ENCODE results near the gene ATP11A.
"Not testable (repeated sequence)": the region's sequence is repeated elsewhere in the genome, so short reads cannot be mapped to it uniquely, and the experiment has no call there.

ATP11A gene

GRCh38 chr13:112671359-112671758 is 18.5 kb upstream of the ATP11A start:
- DNase-seq: no peak

DNA sequence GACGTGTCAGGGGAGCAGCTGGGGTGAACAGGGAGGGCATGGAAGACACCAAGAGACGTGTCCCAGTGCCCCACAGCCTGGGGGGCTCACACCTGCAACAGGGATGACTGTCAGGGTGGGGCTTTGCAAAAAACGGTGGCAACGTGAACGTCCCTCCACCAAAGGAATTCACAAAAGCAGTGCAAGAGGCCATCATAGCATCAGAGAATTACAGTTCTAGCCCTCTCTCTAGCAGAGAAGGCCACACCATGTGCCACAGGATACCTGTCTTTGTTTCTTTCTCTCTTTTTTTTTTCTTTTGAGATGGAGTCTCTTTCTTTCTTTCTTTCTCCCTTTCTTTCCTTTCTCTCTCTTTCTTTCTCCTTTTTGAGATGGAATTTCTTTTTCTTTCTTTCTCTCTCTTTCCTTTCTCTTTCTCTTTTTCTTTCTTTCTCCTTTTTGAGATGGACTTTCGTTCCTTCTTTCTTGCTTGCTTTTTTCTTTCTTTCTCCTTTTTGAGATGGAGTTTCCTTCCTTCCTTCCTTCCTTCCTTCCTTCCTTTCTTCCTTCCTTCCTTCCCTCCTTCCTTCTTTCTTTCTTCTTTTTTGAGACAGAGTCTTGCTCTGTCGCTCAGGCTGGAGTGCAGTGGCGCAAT is 17.1 kb upstream of the ATP11A start:
- DNase-seq: no peak

GRCh38 chr13:112674412-112675365 is 15.1 kb upstream of the ATP11A start:
- DNase-seq: no peak

DNA sequence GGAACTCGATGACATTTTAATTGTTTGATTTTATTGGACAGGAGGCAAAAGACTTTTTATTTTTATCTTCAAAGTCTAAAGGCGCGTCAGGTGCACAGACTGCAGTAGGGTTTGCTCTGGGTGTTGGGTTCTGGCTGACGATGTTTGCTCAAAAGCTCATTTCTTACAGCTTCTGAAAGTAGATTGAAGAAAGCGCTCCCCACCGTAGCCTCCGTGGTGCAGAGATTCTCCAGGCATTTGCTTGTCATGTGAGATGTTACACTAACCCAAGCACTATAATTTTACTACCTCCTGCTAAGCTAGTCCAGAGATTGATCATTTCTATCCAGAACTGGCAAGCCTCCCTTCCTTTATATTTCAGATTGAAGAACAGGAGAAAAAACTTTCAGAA is 14.5 kb upstream of the ATP11A start:
- DNase-seq: no peak

- DNase-seq: not testable (repeated sequence)
Measured at GRCh38 chr13:112677421-112677962, 12.3 kb upstream of the ATP11A start.

GRCh38 chr13:112679381-112679780 is 10.5 kb upstream of the ATP11A start:
- DNase-seq: no peak

- DNase-seq: no peak
Measured at GRCh38 chr13:112679932-112680677, 9.7 kb upstream of the ATP11A start.

GRCh38 chr13:112680741-112681360 is 9.0 kb upstream of the ATP11A start:
- no peak for DNase-seq

DNA sequence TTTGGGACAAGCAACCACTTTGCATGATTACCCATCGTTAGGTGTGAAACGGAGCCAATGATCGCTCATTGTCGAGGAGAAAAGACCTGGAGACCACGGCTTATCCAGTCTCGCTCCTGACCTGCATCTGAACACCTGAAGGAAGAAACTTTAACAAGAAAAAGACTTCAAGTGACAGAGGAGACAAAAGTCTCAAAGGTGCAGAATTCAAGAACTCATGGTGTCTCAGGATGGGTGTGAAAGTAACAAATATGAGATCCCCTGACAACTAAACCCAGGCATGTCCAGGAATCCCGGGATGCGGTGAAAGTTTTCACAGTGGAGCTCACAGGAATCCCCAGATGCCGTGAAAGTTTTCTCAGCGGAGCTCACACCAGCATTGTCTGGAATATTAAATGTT is 6.3 kb upstream of the ATP11A start:
- no peak for DNase-seq

DNA sequence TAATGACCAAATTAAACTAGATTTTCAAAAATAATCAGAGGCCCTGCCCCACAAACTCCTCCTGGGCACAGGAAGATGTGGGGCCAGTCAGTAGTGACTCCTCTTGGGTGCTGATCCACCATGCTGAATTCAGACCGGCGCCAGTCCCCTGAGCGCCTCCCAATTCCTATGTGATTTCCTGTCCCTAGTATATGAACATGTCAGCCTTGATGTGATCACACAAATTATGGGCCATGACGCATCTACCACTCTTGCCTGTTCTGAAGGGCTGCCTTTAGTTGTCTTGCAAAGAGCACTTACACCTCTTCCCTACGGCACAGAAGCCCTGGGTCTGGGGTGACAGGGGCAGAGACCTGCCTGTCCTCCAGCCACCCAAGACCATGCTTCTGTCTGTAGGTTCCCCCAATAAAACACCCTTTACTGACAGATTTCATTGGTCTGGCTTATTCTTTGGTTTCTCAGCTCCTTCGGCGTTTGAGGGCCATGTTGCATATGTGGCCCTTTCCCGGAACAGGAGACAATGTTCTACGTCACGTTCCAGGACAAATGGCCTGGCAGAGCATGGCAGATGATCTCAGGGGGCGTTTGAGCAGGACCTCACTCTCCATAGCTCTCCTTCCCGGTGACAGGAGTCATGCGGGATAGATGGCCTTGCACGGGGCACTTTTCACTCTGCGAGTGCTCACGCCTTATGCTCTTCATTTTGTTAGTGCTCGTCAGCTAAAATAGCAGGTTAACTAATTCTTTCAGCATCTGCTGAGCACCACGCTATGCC is 5.6 kb upstream of the ATP11A start:
- no peak for DNase-seq

DNA sequence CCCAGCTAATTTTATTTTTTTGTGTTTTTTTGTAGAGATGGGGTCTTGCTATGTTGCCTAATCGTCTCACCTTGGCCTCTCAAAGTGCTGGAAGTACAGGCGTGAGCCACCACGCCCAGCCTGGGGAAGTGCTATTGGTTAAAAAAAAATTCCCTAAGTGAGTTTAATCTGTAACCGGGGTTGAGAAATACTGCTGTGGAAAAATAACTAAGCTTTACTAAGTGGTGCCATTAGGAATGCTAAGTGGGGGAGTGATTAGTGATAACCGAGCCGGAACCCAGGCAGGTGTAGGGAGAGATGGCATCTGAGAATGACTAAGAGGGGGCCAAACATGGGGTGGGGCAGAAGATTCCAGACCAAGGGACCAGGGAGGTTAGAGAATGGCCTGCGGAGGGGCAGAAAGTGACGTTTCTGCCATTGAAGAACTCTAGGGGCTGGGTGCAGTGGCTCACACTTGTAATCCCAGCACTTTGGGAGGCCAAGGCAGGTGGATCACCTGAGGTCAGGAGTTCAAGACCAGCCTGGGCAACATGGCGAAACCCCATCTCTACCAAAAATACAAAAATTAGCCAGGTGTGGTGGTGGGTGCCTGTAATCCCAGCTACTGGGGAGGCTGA is 4.5 kb upstream of the ATP11A start:
- not testable (repeated sequence) for DNase-seq

DNA sequence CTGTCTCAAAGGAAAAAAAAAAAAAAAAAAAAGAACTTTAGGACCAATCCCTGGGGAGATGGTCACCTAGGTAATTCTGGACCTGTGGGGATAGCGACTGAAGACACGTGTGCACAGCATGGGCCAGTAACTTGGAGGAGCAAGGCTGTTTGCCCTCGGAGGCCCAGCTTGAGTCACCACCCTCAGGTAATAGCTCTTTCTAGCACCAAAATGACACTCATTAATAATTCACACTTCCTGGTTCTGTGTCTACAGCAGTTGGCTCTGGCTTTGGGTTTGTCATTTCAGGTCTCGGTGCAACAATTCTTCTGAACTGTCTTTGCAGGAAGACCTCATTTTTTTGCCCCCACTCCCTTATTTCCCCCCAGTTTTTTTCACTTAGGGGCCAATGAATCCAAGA is 3.9 kb upstream of the ATP11A start:
- DNase-seq: no peak

DNA sequence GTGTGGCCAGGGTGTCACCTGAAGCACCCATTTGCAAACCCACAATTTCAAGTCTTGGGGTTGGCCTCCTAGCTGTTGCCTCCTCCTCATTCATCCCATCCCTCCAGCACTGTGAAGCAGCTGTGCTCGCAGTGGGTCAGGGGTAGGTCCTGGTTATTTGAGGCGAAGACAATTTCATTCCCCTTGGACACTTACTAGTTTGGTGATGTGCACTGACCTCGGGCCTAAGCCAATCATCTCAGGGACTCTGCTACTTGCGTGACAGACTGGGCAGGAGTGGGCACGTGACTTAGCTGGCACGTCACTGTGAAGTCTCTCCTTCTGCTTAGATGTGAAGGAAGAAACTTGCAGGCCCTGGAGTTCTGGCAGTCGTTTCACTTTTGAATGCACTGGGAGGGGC is 3.5 kb upstream of the ATP11A start:
- DNase-seq: no peak

DNA sequence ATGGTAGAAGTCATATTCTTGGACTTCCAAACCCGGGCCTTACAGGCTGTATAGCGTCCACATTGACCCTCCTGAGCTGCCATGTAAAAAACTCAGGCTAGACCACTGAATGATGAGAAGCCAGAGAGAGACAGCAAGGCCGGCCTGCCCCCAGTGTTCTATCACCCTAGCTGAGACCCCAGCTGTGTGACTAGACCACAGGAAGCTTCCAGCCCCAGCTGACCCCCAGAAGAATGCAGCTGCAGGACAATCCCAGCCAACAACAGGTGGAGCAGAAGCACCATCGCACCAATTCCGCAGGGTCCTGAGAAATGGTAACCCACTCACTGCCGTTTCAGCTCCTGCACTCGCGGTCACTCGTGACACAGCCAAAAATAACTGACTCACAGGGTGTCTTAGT is 2.9 kb upstream of the ATP11A start:
- no peak for DNase-seq

- DNase-seq: no peak
Measured at GRCh38 chr13:112687836-112688559, 1.8 kb upstream of the ATP11A start.

DNA sequence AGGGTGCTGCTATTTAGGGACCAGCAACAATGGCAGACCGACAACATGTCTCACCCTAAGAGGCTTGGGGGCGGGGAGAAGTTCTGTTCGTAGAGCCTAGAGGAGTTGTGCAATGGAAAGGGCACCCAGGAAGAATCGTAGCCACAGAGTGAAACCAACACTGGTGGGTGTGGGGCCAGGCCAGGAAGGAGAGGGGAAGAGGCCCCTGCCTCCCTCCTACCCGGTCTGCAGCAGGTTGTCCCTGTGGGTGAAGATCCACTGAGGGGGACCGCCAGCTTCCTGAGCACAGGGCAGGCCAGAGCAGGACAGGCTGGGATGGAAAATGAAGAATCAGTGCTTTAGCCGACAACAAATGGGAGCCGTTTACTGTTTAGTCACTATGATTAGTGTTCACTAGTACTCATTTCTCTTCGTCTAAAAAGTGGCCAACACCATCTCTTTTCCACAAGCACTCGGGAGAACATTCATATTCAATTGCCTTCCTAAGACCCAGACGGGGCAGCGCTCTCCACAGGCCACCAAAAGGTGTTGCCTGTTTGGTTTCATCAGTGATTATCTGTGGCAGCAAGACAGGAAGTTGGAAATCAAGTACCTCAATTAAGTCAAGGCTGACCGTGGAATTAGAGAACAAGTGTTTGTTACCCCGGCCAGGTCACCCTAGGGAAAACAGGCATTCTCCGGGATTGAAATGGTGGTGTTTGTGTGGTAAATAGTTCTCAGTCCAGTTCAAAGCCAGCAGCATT is 1.1 kb upstream of the ATP11A start:
- DNase-seq: no peak

- DNase-seq: peak; percentile 47
Measured at GRCh38 chr13:112690283-112690929, 568 bp downstream of the ATP11A start.

DNA sequence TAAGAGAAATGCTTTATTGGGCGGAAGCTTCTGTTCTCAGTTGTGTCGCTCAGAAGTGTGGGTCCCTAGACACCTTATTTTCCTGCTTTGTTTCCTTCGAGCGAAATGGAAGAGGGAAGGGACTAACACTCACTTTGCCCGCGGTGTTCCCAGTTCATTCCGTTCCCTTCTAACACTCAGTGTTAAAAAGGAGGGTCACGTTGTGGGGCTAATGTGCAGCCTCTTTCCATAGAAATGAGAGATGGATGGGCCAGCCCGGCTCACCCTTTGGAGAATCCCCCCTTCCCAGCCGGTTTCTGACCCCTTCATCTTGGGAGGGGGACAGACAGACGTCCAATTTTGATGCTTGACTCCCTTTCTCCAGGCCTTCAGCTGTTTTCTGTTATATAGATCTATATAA is 2.3 kb downstream of the ATP11A start:
- no peak for DNase-seq

DNA sequence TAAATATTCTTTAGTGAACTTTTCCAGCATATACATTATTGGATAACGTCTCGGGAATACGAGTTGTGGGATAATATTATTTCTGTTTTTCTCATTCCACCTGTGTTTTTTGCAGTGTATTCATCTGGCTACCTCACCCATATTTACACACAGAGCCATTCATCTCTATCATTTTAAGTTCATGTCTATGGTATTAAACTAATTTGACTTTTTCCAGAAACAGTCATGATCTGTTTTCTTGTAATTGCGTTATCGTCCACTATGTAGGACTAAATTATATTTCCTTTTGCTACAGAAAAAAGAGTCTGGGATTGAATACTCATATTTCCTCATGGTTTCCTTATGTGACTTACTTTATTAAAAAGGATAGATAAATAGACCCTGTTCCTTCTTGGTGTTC is 2.7 kb downstream of the ATP11A start:
- DNase-seq: no peak
